ENCODE measurements around the gene GFI1. TPM values are rescaled to one million over a fixed set of nuclear protein-coding genes. Genes with fewer than 3 reads are reported as not detected.

GFI1 gene
- total RNA-seq, 2 donors from 2014 or later, result 0.30 to 1.1 TPM

GRCh38 chr1:92458146-92458545 lies 28.6 kb downstream of the GFI1 start:
- no peak overlapping the region for H3K27ac ChIP-seq
- H3K4me3 ChIP-seq, result no peak overlapping the region
- no peak for TF ChIP-seq CTCF (IDR thresholded peaks at IDR 0.05)
- no peaks in the 10 kb centered on the region for H3K9me3 ChIP-seq
- H3K27me3 ChIP-seq, result no peaks in the 10 kb centered on the region
- no peaks in the 10 kb centered on the region for H3K4me1 ChIP-seq
- no peaks in the 10 kb centered on the region for H3K36me3 ChIP-seq
- DNase-seq (ENCODE audit: low spot score), result no peak

- Histone ChIP-seq H3K4me1 (no peaks in the 10 kb centered on the region), H3K9me3 (no peaks in the 10 kb centered on the region), H3K27me3 (no peaks in the 10 kb centered on the region), H3K4me3 (no peak overlapping the region), H3K27ac (no peak overlapping the region), H3K36me3 (no peaks in the 10 kb centered on the region)
- no peak for TF ChIP-seq CTCF (IDR thresholded peaks at IDR 0.05)
- DNase-seq (ENCODE audit: low spot score), result no peak
Observed at GRCh38 chr1:92447976-92448375, 38.7 kb downstream of the GFI1 start.

- Histone ChIP-seq H3K27ac (no peak overlapping the region), H3K36me3 (no peaks in the 10 kb centered on the region), H3K4me1 (no peaks in the 10 kb centered on the region), H3K4me3 (no peak overlapping the region), H3K27me3 (no peaks in the 10 kb centered on the region), H3K9me3 (no peaks in the 10 kb centered on the region)
- TF ChIP-seq CTCF (IDR thresholded peaks at IDR 0.05), result no peak
- DNase-seq (ENCODE audit: low spot score), result no peak
Observed at GRCh38 chr1:92447033-92447681, 39.6 kb downstream of the GFI1 start.

- no peaks in the 10 kb centered on the region for H3K36me3 ChIP-seq
- H3K4me1 ChIP-seq, result no peaks in the 10 kb centered on the region
- DNase-seq (ENCODE audit: low spot score), result no peak
- H3K9me3 ChIP-seq, result no peaks in the 10 kb centered on the region
- H3K4me3 ChIP-seq, result no peak overlapping the region
- TF ChIP-seq CTCF (IDR thresholded peaks at IDR 0.05), result no peak
- H3K27me3 ChIP-seq, result no peaks in the 10 kb centered on the region
- no peak overlapping the region for H3K27ac ChIP-seq
Observed at GRCh38 chr1:92446546-92446945, 40.2 kb downstream of the GFI1 start.

GRCh38 chr1:92445865-92446264 lies 40.9 kb downstream of the GFI1 start:
- DNase-seq (ENCODE audit: low spot score), result no peak
- no peak for TF ChIP-seq CTCF (IDR thresholded peaks at IDR 0.05)
- no peaks in the 10 kb centered on the region for H3K36me3 ChIP-seq
- H3K4me3 ChIP-seq, result no peak overlapping the region
- no peaks in the 10 kb centered on the region for H3K27me3 ChIP-seq
- no peak overlapping the region for H3K27ac ChIP-seq
- H3K4me1 ChIP-seq, result no peaks in the 10 kb centered on the region
- no peaks in the 10 kb centered on the region for H3K9me3 ChIP-seq

- Histone ChIP-seq H3K36me3 (no peaks in the 10 kb centered on the region), H3K4me3 (no peak overlapping the region), H3K27me3 (no peaks in the 10 kb centered on the region), H3K27ac (no peak overlapping the region), H3K4me1 (no peaks in the 10 kb centered on the region), H3K9me3 (no peaks in the 10 kb centered on the region)
- DNase-seq (ENCODE audit: low spot score), result no peak
- no peak for TF ChIP-seq CTCF (IDR thresholded peaks at IDR 0.05)
Observed at GRCh38 chr1:92444351-92444750, 42.4 kb downstream of the GFI1 start.

Data from right atrium auricular region (tissue), 2 donors.